Vagina (tissue), 2 donors: ENCODE results near the gene SSTR5. TPM values are rescaled to one million over a fixed set of nuclear protein-coding genes. Genes with fewer than 3 reads are reported as not detected.

Experiments
- DNase-seq, 2 donors: peaks; one replicate each; pipeline ENCODE4 v3.0.0-alpha.2; 2017; ENCODE audit errors: extremely low spot score in 2 of 2
- H3K27ac ChIP-seq: fragments of 200-600 bp; sonication (generic); one replicate; pipeline ENCODE4 v1.5.1; 2019
- H3K27me3 ChIP-seq: fragments of 200-600 bp; sonication (generic); one replicate; pipeline ENCODE4 v1.5.1; 2019
- H3K36me3 ChIP-seq, 2 donors: fragments of 200-600 bp; sonication (generic); one replicate each; pipeline ENCODE4 v1.5.1; 2017 to 2019
- H3K4me1 ChIP-seq: fragments of 200-600 bp; sonication (generic); one replicate; pipeline ENCODE4 v1.5.1; 2019
- H3K4me3 ChIP-seq, 2 donors: fragments of 200-600 bp; sonication (generic); 1 replicate in 1 of 2; 2 replicates in 1 of 2; pipeline ENCODE4 v1.5.1; 2016 to 2019
- H3K9me3 ChIP-seq: fragments of 200-600 bp; sonication (generic); one replicate; pipeline ENCODE4 v1.5.1; 2019
- POLR2A ChIP-seq, 2 donors: fragments of 450-650 bp; IDR thresholded peaks; one replicate each; pipeline ENCODE4 v1.6.1; 2017; ENCODE audit warnings: antibody characterized with exemption in 2 of 2, mild to moderate bottlenecking in 2 of 2, moderate library complexity in 2 of 2
- POLR2AphosphoS5 ChIP-seq, 2 donors: sonication (generic); formaldehyde crosslinking; IDR thresholded peaks; one replicate each; pipeline ENCODE4 v1.9.0; 2017; ENCODE audit warnings: antibody characterized with exemption in 2 of 2, mild to moderate bottlenecking in 2 of 2, low read depth in 1 of 2; ENCODE audit not compliant: insufficient read depth in 1 of 2
- intact Hi-C: fragments of 100-400 bp; cut with DNase I; formaldehyde crosslinking; loops from one replicate; pipeline ENCODE4 v1.15.1; 2023
- total RNA-seq: library from RNA; depleted of rRNA; stranded (reverse); fragments of >200 nt; gene quantifications from one replicate; pipeline ENCODE4 v1.2.3, GENCODE V29; 2016
- TF ChIP-seq, protein P1 (sequence below), 3 experiments: fragments of 450-650 bp in 2 of 3; fragments of 200-600 bp in 1 of 3; sonication (generic) in 1 of 3; IDR thresholded peaks; one replicate each; pipeline ENCODE4 v1.5.1; 2017 to 2019; ENCODE audit warnings: antibody characterized with exemption in 3 of 3, mild to moderate bottlenecking in 2 of 3, moderate library complexity in 2 of 3

The SSTR5 gene
- total RNA-seq, 1 donor from 2014 or later, result 0.98 TPM

DNA sequence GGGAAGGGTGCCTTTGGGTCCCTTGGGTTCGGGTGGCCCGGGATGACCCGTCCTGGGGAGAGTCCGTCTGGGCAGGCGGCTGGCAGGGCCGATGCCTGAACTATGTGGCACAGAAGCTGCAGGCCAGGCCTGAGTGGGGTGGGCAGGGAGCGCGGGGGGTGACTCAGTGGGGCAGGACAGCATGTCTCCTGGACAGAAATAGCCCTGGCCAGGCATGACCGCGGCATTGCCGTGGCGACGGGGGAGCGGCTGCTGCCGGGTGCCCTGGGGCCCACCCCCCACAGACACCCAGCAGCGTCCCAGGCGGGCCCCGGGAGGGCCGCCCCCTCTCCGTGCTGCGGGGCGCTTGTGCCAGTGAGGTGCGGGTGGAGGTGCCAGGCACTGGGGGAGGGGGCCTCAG lies 25.3 kb downstream of the SSTR5 start:
- TF ChIP-seq POLR2A (IDR thresholded peaks at IDR 0.05) (no peak), POLR2AphosphoS5 (IDR thresholded peaks at IDR 0.05; ENCODE audit: insufficient read depth in 1 of 2, low read depth in 1 of 2) (no peak)
- TF ChIP-seq, protein P1, sequence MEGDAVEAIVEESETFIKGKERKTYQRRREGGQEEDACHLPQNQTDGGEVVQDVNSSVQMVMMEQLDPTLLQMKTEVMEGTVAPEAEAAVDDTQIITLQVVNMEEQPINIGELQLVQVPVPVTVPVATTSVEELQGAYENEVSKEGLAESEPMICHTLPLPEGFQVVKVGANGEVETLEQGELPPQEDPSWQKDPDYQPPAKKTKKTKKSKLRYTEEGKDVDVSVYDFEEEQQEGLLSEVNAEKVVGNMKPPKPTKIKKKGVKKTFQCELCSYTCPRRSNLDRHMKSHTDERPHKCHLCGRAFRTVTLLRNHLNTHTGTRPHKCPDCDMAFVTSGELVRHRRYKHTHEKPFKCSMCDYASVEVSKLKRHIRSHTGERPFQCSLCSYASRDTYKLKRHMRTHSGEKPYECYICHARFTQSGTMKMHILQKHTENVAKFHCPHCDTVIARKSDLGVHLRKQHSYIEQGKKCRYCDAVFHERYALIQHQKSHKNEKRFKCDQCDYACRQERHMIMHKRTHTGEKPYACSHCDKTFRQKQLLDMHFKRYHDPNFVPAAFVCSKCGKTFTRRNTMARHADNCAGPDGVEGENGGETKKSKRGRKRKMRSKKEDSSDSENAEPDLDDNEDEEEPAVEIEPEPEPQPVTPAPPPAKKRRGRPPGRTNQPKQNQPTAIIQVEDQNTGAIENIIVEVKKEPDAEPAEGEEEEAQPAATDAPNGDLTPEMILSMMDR (IDR thresholded peaks at IDR 0.05), result no peak
- no peak overlapping the region for H3K4me3 ChIP-seq
- intact Hi-C loops, result no loop called here
- no peaks in the 10 kb centered on the region for H3K27me3 ChIP-seq
- no peak for DNase-seq
- H3K4me1 ChIP-seq, result no peaks in the 10 kb centered on the region
- no peak overlapping the region for H3K27ac ChIP-seq
- no peaks in the 10 kb centered on the region for H3K9me3 ChIP-seq
- H3K36me3 ChIP-seq, result no peaks in the 10 kb centered on the region

DNA sequence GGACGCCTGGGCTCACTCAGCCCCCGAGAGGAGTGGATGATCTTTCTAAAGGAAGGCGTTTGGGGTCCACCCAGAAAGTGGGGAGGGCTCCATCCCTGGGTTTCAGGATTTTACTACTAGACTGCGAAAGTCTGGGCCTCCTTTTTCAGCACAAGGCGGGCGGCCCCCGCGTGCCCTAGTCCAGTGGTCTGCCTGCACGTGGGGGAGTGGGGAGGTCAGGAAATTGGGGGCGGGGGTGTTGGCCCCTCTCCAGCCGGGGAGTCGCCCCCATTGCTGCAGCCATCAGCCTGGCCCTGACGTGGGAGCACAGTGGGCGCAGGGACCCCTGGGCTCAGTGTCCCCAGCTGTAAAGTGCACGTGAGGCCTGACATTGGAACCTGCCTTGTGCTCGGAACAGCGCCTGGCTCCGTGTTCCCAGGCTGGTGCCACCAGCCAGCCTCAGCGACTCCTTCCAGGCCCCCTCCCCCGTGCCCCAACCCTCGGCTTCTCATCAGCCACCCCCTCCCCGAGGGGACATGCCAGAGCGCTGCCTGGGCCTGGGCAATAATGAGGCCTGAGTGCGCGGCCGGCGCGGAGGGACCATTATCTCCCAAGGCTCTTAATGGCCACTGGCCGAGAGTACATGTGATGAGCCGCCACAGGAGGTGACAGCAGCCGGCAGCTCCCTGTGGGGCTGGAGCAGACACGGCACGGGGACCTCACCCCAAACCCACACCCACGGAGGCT lies 25.9 kb downstream of the SSTR5 start:
- TF ChIP-seq POLR2AphosphoS5 (IDR thresholded peaks at IDR 0.05; ENCODE audit: insufficient read depth in 1 of 2, low read depth in 1 of 2), result no peak
- Histone ChIP-seq H3K4me3 (no peak overlapping the region), H3K36me3 (no peaks in the 10 kb centered on the region), H3K27me3 (no peaks in the 10 kb centered on the region), H3K4me1 (peaks cover 6% of the 10 kb centered on the region), H3K9me3 (no peaks in the 10 kb centered on the region), H3K27ac (no peak overlapping the region)
- no peak for DNase-seq
- intact Hi-C loops, result no loop called here

DNA sequence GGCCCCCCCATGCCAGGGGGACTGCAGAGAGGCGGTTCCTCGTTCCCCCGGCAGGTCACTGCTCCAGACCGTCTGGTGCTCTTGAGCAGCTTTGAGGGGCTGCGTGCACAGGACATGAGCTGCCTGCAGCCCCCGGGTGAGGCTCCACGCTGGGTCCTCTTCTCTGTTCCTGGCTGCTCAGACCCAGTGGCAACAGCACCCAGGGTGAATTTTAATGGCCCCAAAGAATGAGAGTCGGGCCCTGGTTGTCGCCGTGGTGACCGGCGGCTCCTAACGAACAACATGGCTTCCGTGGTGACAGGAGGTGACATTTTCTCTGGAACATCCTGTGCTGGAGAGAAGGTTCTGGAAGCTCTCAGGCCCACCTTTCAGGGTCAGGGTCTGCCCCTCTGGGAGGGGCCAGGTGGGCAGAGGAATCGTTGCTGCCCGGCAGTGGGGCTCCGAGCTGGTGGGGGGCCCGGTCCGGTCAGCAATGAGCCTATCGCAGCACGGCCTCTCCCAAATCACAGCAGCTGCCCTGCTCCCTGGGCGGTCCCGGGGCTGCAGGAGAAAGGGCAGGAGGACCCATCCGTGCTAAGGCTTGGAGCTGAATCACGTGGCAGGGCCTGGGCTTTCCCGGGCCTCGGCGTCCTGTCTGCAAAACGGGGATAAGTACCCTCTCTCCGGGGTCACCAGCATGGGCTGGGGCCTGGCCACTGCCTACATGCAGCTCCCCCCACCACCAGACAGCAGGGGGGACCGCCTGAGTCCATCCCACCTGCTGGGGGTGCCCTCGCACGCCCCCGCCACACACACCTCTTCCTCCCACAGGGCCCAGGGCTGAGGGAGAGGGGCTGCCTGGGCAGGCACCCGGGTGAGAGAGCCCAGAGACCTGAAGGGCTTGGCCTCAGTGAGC lies 26.9 kb downstream of the SSTR5 start:
- H3K27me3 ChIP-seq, result no peaks in the 10 kb centered on the region
- H3K4me1 ChIP-seq, result peaks cover 6% of the 10 kb centered on the region
- intact Hi-C loops, result no loop called here
- H3K27ac ChIP-seq, result no peak overlapping the region
- no peaks in the 10 kb centered on the region for H3K9me3 ChIP-seq
- no peak for DNase-seq
- no peaks in the 10 kb centered on the region for H3K36me3 ChIP-seq
- no peak for TF ChIP-seq POLR2A (IDR thresholded peaks at IDR 0.05)
- TF ChIP-seq, protein P1 (IDR thresholded peaks at IDR 0.05), result no peak
- TF ChIP-seq POLR2AphosphoS5 (IDR thresholded peaks at IDR 0.05; ENCODE audit: insufficient read depth in 1 of 2, low read depth in 1 of 2), result no peak
- no peak overlapping the region for H3K4me3 ChIP-seq

DNA sequence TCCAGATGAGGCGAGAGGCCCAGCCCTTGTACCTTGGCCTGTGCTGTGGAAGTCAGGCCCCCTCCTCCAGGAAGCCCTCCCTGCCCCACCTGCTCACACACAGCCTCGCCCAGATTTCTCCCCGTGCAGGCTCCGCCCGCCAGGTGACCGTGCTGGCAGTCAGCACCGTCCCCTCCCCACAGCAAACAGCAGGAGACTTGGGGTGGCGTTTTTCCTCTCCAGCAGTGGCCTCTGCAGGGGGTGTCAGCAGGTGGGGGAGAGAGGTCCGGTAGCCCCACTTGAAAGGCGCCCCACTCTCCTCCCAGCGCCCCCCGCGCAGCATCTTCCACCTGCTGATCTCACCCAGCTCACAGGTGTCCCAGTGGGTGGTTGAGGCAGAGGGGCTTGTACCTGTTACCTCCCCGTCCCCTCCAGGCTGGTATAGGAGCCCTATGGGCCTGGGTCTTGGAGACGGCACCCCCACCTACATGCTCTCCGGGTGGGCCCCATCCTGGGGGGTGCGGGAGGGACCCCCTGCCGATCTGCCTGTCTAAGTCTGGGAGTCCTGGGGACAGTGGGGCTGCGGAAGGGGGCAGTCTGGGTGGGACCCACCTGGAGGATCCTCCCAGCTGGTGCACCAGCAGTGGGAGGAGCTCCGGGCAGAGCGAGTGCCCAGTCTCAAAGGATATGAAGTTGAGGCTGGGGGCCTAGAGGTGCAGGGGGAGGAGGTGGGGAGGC lies 27.7 kb downstream of the SSTR5 start:
- intact Hi-C loops, result no loop called here
- Histone ChIP-seq H3K27me3 (no peaks in the 10 kb centered on the region), H3K4me3 (no peak overlapping the region), H3K36me3 (no peaks in the 10 kb centered on the region), H3K27ac (no peak overlapping the region), H3K4me1 (peaks cover 6% of the 10 kb centered on the region), H3K9me3 (no peaks in the 10 kb centered on the region)
- TF ChIP-seq, protein P1 (IDR thresholded peaks at IDR 0.05), result no peak
- TF ChIP-seq POLR2AphosphoS5 (IDR thresholded peaks at IDR 0.05; ENCODE audit: insufficient read depth in 1 of 2, low read depth in 1 of 2), result no peak
- no peak for DNase-seq

DNA sequence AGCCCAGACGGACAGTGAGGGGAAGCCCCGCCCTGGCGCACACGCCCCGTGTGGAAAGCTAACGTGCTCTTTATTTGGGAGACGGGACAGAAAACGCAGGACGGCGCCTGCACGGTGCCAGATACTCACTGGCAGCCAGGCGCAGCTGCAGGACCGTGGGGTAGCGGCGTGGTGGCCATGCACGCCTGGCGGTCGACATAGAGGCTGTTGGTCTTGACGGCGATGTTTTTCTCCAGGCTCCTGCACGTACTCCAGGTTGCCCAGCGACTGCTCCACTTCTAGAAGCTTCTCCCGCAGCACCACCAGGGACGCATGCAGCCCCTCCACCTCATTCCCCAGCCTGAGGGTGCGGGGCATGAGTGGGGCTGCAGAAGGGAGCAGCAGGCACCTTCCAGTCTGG lies 28.6 kb downstream of the SSTR5 start:
- H3K4me3 ChIP-seq, result no peak overlapping the region
- no peaks in the 10 kb centered on the region for H3K27me3 ChIP-seq

More for the DNA sequence above, 28.6 kb downstream of the SSTR5 start:
- intact Hi-C loops, result no loop called here
- H3K9me3 ChIP-seq, result no peaks in the 10 kb centered on the region
- H3K4me1 ChIP-seq, result peaks cover 6% of the 10 kb centered on the region
- no peak for DNase-seq
- TF ChIP-seq POLR2A (IDR thresholded peaks at IDR 0.05) (no peak), POLR2AphosphoS5 (IDR thresholded peaks at IDR 0.05; ENCODE audit: insufficient read depth in 1 of 2, low read depth in 1 of 2) (no peak)
- TF ChIP-seq, protein P1 (IDR thresholded peaks at IDR 0.05), result no peak
- no peak overlapping the region for H3K27ac ChIP-seq
- H3K36me3 ChIP-seq, result no peaks in the 10 kb centered on the region
